Measurements from ENCODE around the gene EFHC1.

Gene EFHC1

GRCh38 chr6:52395969-52396368 lies 24.2 kb upstream of the EFHC1 start:
- in situ Hi-C loops (cut with MboI; ENCODE audit: low sequenced_read_pairs): loop anchor here (5.0 kb wide), 1 partner anchor 109 kb away; no protein-coding TSS in a partner anchor

- in situ Hi-C loops (cut with MboI; ENCODE audit: low sequenced_read_pairs): loop anchor here (5.0 kb wide), 1 partner anchor 112 kb away; no protein-coding TSS in a partner anchor
Observed at GRCh38 chr6:52399511-52400312, 20.4 kb upstream of the EFHC1 start.

DNA sequence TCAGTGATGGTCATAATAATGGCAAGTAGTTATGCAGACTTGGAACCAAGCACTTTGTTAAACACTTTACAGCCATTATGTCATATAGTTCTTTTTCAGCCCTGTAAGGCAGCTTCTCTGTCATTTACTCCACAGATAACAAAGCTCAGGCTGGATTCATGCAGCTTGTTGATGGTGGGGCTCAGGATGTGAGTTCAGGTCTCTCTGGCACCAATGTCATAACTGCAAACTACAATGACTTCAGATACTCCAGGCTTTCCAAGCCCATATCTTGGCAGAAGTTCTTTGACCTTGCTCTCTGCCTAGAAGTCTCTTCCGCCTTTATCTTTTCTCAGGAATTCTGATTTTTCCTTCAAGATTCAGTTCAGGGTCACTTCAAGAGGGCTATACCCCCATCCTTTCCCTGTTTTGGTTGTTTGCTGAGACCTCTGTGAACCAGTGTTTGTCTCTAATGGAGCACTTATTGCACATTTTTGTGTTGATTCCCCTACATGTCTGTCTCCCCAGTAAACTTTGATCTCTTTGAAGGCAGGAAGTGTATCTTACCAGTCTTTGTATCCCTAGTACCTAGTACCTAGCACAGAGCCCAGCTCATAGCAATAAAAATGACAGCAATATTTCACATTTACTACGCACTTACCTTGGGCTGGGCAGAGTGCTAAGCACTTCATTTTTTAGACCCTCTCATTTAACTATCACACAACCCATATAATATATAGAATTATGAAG lies 19.7 kb upstream of the EFHC1 start:
- in situ Hi-C loops (cut with MboI; ENCODE audit: low sequenced_read_pairs): no loop called here

- in situ Hi-C loops (cut with MboI; ENCODE audit: low sequenced_read_pairs): no loop called here
Observed at GRCh38 chr6:52403086-52403485, 17.1 kb upstream of the EFHC1 start.

- in situ Hi-C loops (cut with MboI; ENCODE audit: low sequenced_read_pairs): no loop called here
Observed at GRCh38 chr6:52403627-52404026, 16.5 kb upstream of the EFHC1 start.

- in situ Hi-C loops (cut with MboI; ENCODE audit: low sequenced_read_pairs): no loop called here
Observed at GRCh38 chr6:52405243-52405642, 14.9 kb upstream of the EFHC1 start.

GRCh38 chr6:52407467-52407866 lies 12.7 kb upstream of the EFHC1 start:
- in situ Hi-C loops (cut with MboI; ENCODE audit: low sequenced_read_pairs): no loop called here

DNA sequence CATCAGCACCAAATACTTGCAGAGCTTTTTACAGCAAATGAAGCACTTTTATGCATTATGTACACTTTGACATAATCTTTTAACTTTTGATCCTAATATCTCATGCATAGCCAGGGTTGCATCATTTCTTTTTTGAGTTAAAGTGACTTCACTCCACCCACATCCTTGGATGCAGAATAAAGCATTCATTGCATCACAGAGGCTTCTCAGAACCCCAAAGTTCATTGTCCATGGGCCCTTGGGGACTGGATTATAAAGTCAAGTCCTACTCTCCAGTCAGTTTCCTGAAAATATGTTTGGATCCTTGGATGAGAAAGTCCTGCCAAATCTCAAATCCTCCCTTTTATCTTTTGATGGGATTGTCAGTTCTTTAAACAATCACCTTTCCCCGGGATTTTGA lies 10.6 kb upstream of the EFHC1 start:
- in situ Hi-C loops (cut with MboI; ENCODE audit: low sequenced_read_pairs): no loop called here

DNA sequence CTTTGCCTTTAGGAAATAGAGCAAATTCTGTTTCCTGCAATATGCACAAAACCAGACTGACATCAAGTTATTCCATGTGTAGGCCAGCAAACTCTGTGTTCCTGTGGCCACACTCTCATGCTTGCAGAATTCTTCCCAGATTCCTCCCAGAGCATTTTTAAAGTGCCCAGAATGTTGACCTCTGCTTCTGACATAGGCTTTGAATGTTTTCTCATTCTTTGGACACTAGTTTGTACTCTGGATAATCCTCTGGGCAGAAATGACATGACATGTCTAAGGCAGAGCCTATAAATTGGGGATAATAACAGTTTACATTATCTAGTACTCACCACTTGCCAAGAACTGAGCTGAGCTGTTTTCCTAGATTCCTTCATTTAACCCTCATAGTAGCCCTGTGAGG lies 9.2 kb upstream of the EFHC1 start:
- in situ Hi-C loops (cut with MboI; ENCODE audit: low sequenced_read_pairs): no loop called here

DNA sequence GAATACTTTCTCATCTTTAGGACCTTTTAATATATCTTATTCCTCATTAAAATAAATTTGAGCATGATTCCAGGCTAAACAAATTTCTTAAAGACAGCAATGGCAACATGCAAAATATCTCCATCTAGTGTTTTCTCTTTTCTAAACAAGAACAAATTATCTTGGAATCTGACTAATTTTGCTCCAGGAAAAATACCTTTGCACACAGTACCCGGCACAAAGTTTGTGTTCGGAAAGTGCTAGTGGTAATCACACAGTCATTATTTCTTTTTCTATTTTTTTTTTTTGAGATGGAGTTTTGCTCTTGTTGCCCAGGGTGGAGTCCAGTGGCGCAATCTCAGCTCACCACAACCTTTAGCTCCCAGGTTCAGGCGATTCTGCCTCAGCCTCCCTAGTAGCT lies 8.2 kb upstream of the EFHC1 start:
- in situ Hi-C loops (cut with MboI; ENCODE audit: low sequenced_read_pairs): no loop called here

- in situ Hi-C loops (cut with MboI; ENCODE audit: low sequenced_read_pairs): loop anchor here (5.0 kb wide), 1 partner anchor 252 kb away; no protein-coding TSS in a partner anchor
Observed at GRCh38 chr6:52415333-52415732, 4.8 kb upstream of the EFHC1 start.

- in situ Hi-C loops (cut with MboI; ENCODE audit: low sequenced_read_pairs): loop anchor here (5.0 kb wide), 1 partner anchor 251 kb away; no protein-coding TSS in a partner anchor
Observed at GRCh38 chr6:52415917-52416628, 4.1 kb upstream of the EFHC1 start.

DNA sequence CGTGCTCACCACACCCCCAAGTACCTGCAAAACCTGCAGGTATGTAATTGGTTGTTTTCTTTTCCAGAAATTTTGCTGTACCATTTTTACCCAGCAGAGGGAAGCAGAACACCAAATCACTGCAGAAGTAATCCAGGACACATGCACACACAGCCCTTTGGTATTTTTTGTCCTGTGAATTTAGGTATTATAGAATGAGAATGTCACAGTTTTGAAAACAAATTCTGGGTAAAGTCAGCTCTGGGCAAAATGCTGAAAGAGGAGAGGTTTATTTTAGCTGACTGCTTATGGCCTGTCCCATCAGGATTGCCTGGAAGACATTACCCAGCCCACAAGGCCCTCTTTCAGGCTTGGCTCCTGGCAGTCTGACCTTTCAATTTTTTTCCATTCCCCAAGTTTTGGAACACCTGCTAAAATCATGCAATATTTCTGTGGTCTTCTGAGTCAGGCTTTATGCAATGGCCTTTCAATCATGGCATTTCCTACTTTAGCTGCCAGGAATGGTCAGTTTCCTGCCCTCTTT lies 3.5 kb upstream of the EFHC1 start:
- in situ Hi-C loops (cut with MboI; ENCODE audit: low sequenced_read_pairs): loop anchor here (5.0 kb wide), 1 partner anchor 251 kb away; no protein-coding TSS in a partner anchor

DNA sequence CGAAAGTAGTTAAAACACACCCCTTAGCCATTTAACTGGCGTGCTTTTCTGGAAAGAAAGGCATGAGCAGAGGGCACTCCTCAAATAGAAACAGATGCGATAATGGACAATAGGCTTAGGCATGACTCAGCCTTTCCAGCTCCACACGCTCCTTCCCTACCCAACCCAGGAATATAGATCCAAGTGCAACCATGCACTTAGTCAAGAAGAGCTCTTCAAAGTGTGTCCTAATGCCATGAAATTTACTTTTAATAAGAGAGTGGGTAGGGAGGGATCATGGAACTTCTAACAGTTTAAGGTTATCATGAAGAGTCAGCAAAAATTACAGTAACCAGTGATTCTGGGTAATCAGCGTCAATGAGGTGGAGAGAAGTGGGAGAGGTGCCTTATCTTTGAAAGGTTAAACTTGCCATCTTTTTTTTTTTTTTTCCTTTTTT lies 2.4 kb upstream of the EFHC1 start:
- in situ Hi-C loops (cut with MboI; ENCODE audit: low sequenced_read_pairs): loop anchor here (5.0 kb wide), 1 partner anchor 250 kb away; no protein-coding TSS in a partner anchor

GRCh38 chr6:52418606-52419005 lies 1.5 kb upstream of the EFHC1 start:
- in situ Hi-C loops (cut with MboI; ENCODE audit: low sequenced_read_pairs): loop anchor here (5.0 kb wide), 1 partner anchor 249 kb away; no protein-coding TSS in a partner anchor

GRCh38 chr6:52420668-52421358 lies 671 bp downstream of the EFHC1 start:
- in situ Hi-C loops (cut with MboI; ENCODE audit: low sequenced_read_pairs): no loop called here

GRCh38 chr6:52422156-52422555 lies 2.0 kb downstream of the EFHC1 start:
- in situ Hi-C loops (cut with MboI; ENCODE audit: low sequenced_read_pairs): no loop called here

DNA sequence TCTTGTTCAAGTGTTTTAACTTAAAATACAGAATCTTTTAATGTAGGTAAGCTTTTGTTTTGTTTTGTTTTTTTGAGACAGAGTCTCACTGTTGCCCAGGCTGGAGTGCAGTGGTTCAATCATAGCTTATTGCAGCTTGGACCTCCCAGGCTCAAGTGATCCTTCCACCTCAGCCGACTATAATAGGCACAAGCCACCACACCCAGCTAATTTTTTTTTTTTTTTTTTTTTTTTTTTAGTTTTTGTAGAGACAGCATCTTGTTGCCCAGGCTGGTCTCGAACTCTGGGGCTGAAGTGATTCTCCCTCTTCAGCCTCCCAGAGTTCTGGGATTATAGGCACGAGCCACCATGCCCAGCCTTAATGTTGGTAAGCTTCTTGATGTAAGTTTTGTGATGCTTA lies 3.3 kb downstream of the EFHC1 start:
- in situ Hi-C loops (cut with MboI; ENCODE audit: low sequenced_read_pairs): no loop called here

GRCh38 chr6:52423971-52424381 lies 3.8 kb downstream of the EFHC1 start:
- in situ Hi-C loops (cut with MboI; ENCODE audit: low sequenced_read_pairs): no loop called here

DNA sequence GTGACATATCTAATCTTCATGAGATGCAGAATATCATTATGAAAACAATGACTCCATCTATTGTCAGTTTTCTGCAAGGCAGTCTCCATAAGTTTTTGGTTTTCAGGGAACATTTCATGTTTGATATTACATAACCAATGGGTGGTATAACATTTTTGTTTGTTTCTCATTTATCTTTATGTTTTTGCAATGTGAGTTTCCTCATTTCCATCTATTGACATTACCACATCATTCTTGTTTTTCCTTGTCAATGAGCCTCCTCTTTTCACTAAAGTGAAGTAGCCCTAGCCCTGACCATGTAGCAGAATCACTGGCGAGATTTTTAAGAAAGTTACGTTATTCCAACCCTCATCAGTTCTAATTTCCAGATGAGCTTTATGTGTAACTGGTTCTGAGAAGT lies 4.4 kb downstream of the EFHC1 start:
- in situ Hi-C loops (cut with MboI; ENCODE audit: low sequenced_read_pairs): no loop called here

Measured in HL-60/S4 (cell line).